ENCODE results near the gene LUZP2. TPM values are rescaled to one million over a fixed set of nuclear protein-coding genes. Genes with fewer than 3 reads are reported as not detected.

LUZP2 gene
- total and polyA plus RNA-seq, 2 of the 8 experiments (the other 6 are each of a cell fraction or from before 2014, with no cell fraction given): 0.79 to 1.5 TPM

GRCh38 chr11:24543771-24544170, 46.9 kb downstream of the LUZP2 start:
- Histone ChIP-seq H3K79me2 (ENCODE audit: control insufficient read depth in 1 of 2, insufficient read depth in 2 of 2, low read length in 2 of 2) (no peaks in the 10 kb centered on the region), H3K27me3 (replicated peaks in 1 of 4; ENCODE audit: control insufficient read depth in 3 of 4, extremely low read depth in 1 of 4, insufficient read depth in 3 of 4, low read length in 3 of 4) (no peaks in the 10 kb centered on the region), H2AK5ac (ENCODE audit: low read depth, low read length) (no peak overlapping the region), H2BK15ac (ENCODE audit: low read length) (no peak overlapping the region), H3K18ac (ENCODE audit: extremely low read depth, low read length) (no peak overlapping the region), H4K8ac (ENCODE audit: extremely low read depth, insufficient read depth, low read length) (no peak overlapping the region), H3K56ac (replicated peaks; ENCODE audit: insufficient read length, low read depth, low read length) (no peak overlapping the region), H3K14ac (ENCODE audit: insufficient read length) (no peak overlapping the region), H3K9me3 (ENCODE audit: insufficient read depth in 2 of 2, low read depth in 1 of 2, low read length in 1 of 2) (no peaks in the 10 kb centered on the region), H2AFZ (ENCODE audit: low read length) (no peak overlapping the region), H3K23me2 (ENCODE audit: low read depth, low read length) (no peaks in the 10 kb centered on the region), H3K79me1 (ENCODE audit: low read depth, low read length) (no peaks in the 10 kb centered on the region), H3K4me3 (ENCODE audit: extremely low read depth in 1 of 4, insufficient read depth in 2 of 4, low read depth in 3 of 4, low read length in 4 of 4) (no peak overlapping the region), H2BK5ac (ENCODE audit: low read depth, low read length) (no peak overlapping the region), H2BK120ac (replicated peaks; ENCODE audit: low read depth, low read length) (no peak overlapping the region), H3K4me2 (ENCODE audit: insufficient read depth in 1 of 2, low read depth in 2 of 2, low read length in 2 of 2) (no peak overlapping the region), H3K4me1 (replicated peaks in 1 of 4; ENCODE audit: control insufficient read depth in 3 of 4, insufficient read depth in 4 of 4, low read length in 3 of 4) (no peaks in the 10 kb centered on the region), H2BK12ac (ENCODE audit: low read depth, low read length) (no peak overlapping the region), H3K36me3 (ENCODE audit: control insufficient read depth in 2 of 4, insufficient read depth in 4 of 4, low read length in 3 of 4) (no peaks in the 10 kb centered on the region), H2BK20ac (ENCODE audit: low read length) (no peak overlapping the region), H3K4ac (replicated peaks; ENCODE audit: insufficient read length, low read depth, low read length) (no peak overlapping the region), H4K5ac (ENCODE audit: insufficient read length, low read depth, low read length) (no peak overlapping the region), H3K9ac (replicated peaks in 1 of 4; ENCODE audit: extremely low read depth in 1 of 4, low read depth in 3 of 4, low read length in 3 of 4) (no peak overlapping the region), H3K27ac (ENCODE audit: low read depth, low read length) (no peak overlapping the region), H4K20me1 (replicated peaks in 1 of 2; ENCODE audit: control insufficient read depth in 1 of 2, insufficient read depth in 2 of 2, low read length in 2 of 2) (no peaks in the 10 kb centered on the region), H4K91ac (replicated peaks; ENCODE audit: insufficient read length, low read length) (no peak overlapping the region), H3K23ac (ENCODE audit: insufficient read length) (no peak overlapping the region)
- FAIRE-seq (no peak), DNase-seq (ENCODE audit: low read depth in 1 of 2, low spot score in 2 of 2) (no peak)
- TF ChIP-seq SIRT6 (IDR thresholded peaks at IDR 0.05; ENCODE audit: low read length) (no peak), RNF2 (IDR thresholded peaks at IDR 0.05; ENCODE audit: borderline replicate concordance, low read depth, low read length, missing control alignments, poor library complexity, severe bottlenecking) (no peak), E2F6 (IDR thresholded peaks at IDR 0.05) (no peak), TCF12 (IDR thresholded peaks at IDR 0.05; ENCODE audit: low read depth, low read length) (no peak), ATF2 (IDR thresholded peaks at IDR 0.05; ENCODE audit: low read length) (no peak), RFX5 (IDR thresholded peaks at IDR 0.05; ENCODE audit: borderline replicate concordance, low read depth, low read length) (no peak), CBX8 (IDR thresholded peaks at IDR 0.05; ENCODE audit: borderline replicate concordance, low read depth, low read length) (no peak), KDM4A (IDR thresholded peaks at IDR 0.05; ENCODE audit: low read depth, low read length, severe bottlenecking) (no peak), TBP (IDR thresholded peaks at IDR 0.05; ENCODE audit: low read depth, low read length) (no peak), POU5F1 (IDR thresholded peaks at IDR 0.05; ENCODE audit: low read depth, low read length) (no peak)
- ChIA-PET POLR2A (ENCODE audit: partially characterized antibody) (no interaction called here), CTCF (ENCODE audit: partially characterized antibody) (no interaction called here)
- WGBS, 2 experiments (ENCODE audit: extremely low coverage in 1 of 2, insufficient coverage in 1 of 2, insufficient read length in 1 of 2, insufficient replicate concordance in 2 of 2, low coverage in 1 of 2, low lambda C conversion rate in 2 of 2, missing lambda C conversion rate in 1 of 2): 92% methylated on average over 3 of the region's 3 CpGs; no CpG with 5 or more reads in 1 of the 2 experiments

Data from H1 (cell line).